H1 (cell line): Measurements from ENCODE around the gene NCAM1. TPM values are rescaled to one million over a fixed set of nuclear protein-coding genes. Genes with fewer than 3 reads are reported as not detected.

Source experiments
- CTCF ChIA-PET: fragments of 300-600 bp; sonication (Branson Sonifier 250); formaldehyde crosslinking; loops from one replicate; lab custom pipeline; 2021; ENCODE audit not compliant: partially characterized antibody; lab: Charles Lee
- POLR2A ChIA-PET: fragments of 300-600 bp; sonication (Branson Sonifier 250); formaldehyde crosslinking; loops from one replicate; lab custom pipeline; 2021; ENCODE audit warnings: inconsistent platforms; ENCODE audit not compliant: partially characterized antibody; lab: Charles Lee
- DNase-seq, 2 experiments: peaks; one replicate each; pipeline versions ENCODE4 v3.0.0 to v3.0.0-alpha.2; 2010 to 2022; ENCODE audit warnings: low spot score in 2 of 2, low read depth in 1 of 2, mixed read lengths in 1 of 2
- FAIRE-seq: peaks from 2 replicates; lab custom pipeline; 2011; peaks lifted over from hg19 to GRCh38; lab: Jason Lieb, UNC
- H2AFZ ChIP-seq: 2 replicates; pipeline ENCODE4 v1.8.1; 2012; ENCODE audit warnings: low read length, inconsistent platforms
- H2AK5ac ChIP-seq: 2 replicates; pipeline ENCODE4 v1.6.1; 2013; ENCODE audit warnings: low read depth, low read length
- H2BK120ac ChIP-seq: replicated peaks from 2 replicates; pipeline ENCODE3; 2013; ENCODE audit warnings: low read depth, low read length, inconsistent platforms
- H2BK12ac ChIP-seq: 2 replicates; pipeline ENCODE4 v1.6.1; 2013; ENCODE audit warnings: low read depth, low read length
- H2BK15ac ChIP-seq: 2 replicates; pipeline ENCODE4 v1.6.1; 2013; ENCODE audit warnings: low read length
- H2BK20ac ChIP-seq: 2 replicates; pipeline ENCODE4 v1.6.1; 2013; ENCODE audit warnings: low read length
- H2BK5ac ChIP-seq: 2 replicates; pipeline ENCODE4 v1.6.1; 2013; ENCODE audit warnings: low read depth, low read length
- H3K14ac ChIP-seq: 2 replicates; pipeline ENCODE4 v1.6.1; 2013; ENCODE audit warnings: inconsistent platforms; ENCODE audit not compliant: insufficient read length
- H3K18ac ChIP-seq: 2 replicates; pipeline ENCODE4 v1.6.1; 2013; ENCODE audit warnings: low read length; ENCODE audit errors: extremely low read depth
- H3K23ac ChIP-seq: 2 replicates; pipeline ENCODE4 v1.6.1; 2013; ENCODE audit warnings: inconsistent platforms; ENCODE audit not compliant: insufficient read length
- H3K23me2 ChIP-seq: 2 replicates; pipeline ENCODE4 v1.6.1; 2013; ENCODE audit warnings: low read depth, low read length
- H3K27ac ChIP-seq: 2 replicates; pipeline ENCODE4 v1.6.1; 2011; ENCODE audit warnings: low read depth, low read length, inconsistent platforms
- H3K27me3 ChIP-seq, 4 experiments: replicated peaks in 1 of 4; 1 replicate in 1 of 4; 2 replicates in 3 of 4; pipeline versions ENCODE4 v1.6.1 to v1.8.1; 2011 to 2013; ENCODE audit warnings: low read length in 3 of 4, mild to moderate bottlenecking in 3 of 4, inconsistent platforms in 2 of 4, mixed read lengths in 2 of 4, moderate library complexity in 1 of 4; ENCODE audit not compliant: control insufficient read depth in 3 of 4, insufficient read depth in 3 of 4; ENCODE audit errors: extremely low read depth in 1 of 4
- H3K36me3 ChIP-seq, 4 experiments: 2 replicates each; pipeline versions ENCODE4 v1.6.1 to v1.8.1; 2011 to 2013; ENCODE audit warnings: mild to moderate bottlenecking in 4 of 4, low read length in 3 of 4, moderate library complexity in 2 of 4, control low read depth in 1 of 4, inconsistent platforms in 1 of 4; ENCODE audit not compliant: insufficient read depth in 4 of 4, control insufficient read depth in 2 of 4
- H3K4ac ChIP-seq: replicated peaks from 2 replicates; pipeline ENCODE3; 2013; ENCODE audit warnings: low read length, low read depth, mixed read lengths, inconsistent platforms; ENCODE audit not compliant: insufficient read length
- H3K4me1 ChIP-seq, 4 experiments: replicated peaks in 1 of 4; 1 replicate in 1 of 4; 2 replicates in 3 of 4; pipeline versions ENCODE4 v1.6.1 to v1.8.1; 2011 to 2013; ENCODE audit warnings: low read length in 3 of 4, inconsistent platforms in 2 of 4, mixed read lengths in 1 of 4; ENCODE audit not compliant: insufficient read depth in 4 of 4, control insufficient read depth in 3 of 4
- H3K4me2 ChIP-seq, 2 experiments: 2 replicates each; pipeline versions ENCODE4 v1.6.1 to v1.8.1; 2011 to 2013; ENCODE audit warnings: low read depth in 2 of 2, low read length in 2 of 2, control low read depth in 1 of 2, inconsistent platforms in 1 of 2, mild to moderate bottlenecking in 1 of 2; ENCODE audit not compliant: insufficient read depth in 1 of 2
- H3K4me3 ChIP-seq, 4 experiments: fragments of 200-600, 300-600 bp in 1 of 4; sonication (generic), shearing (Covaris generic), sonication (Bioruptor Twin) in 1 of 4; 2 replicates each; pipeline versions ENCODE4 v1.5.1 to v1.8.1; 2011 to 2016; ENCODE audit warnings: low read length in 4 of 4, low read depth in 3 of 4, control low read depth in 2 of 4, inconsistent platforms in 2 of 4, mild to moderate bottlenecking in 2 of 4, mixed read lengths in 1 of 4, moderate library complexity in 1 of 4; ENCODE audit not compliant: insufficient read depth in 2 of 4; ENCODE audit errors: extremely low read depth in 1 of 4
- H3K56ac ChIP-seq: replicated peaks from 2 replicates; pipeline ENCODE3; 2013; ENCODE audit warnings: low read depth, mild to moderate bottlenecking, mixed read lengths, low read length, inconsistent platforms; ENCODE audit not compliant: insufficient read length
- H3K79me1 ChIP-seq: 2 replicates; pipeline ENCODE4 v1.6.1; 2013; ENCODE audit warnings: low read depth, low read length, control low read depth
- H3K79me2 ChIP-seq, 2 experiments: 2 replicates each; pipeline versions ENCODE4 v1.6.1 to v1.8.1; 2012 to 2013; ENCODE audit warnings: low read length in 2 of 2, mild to moderate bottlenecking in 2 of 2, inconsistent platforms in 1 of 2; ENCODE audit not compliant: insufficient read depth in 2 of 2, control insufficient read depth in 1 of 2
- H3K9ac ChIP-seq, 4 experiments: replicated peaks in 1 of 4; 1 replicate in 1 of 4; 2 replicates in 3 of 4; pipeline versions ENCODE4 v1.6.1 to v1.8.1; 2011 to 2013; ENCODE audit warnings: low read depth in 3 of 4, low read length in 3 of 4, control low read depth in 2 of 4, mild to moderate bottlenecking in 2 of 4, moderate library complexity in 2 of 4, inconsistent platforms in 1 of 4; ENCODE audit errors: extremely low read depth in 1 of 4
- H3K9me3 ChIP-seq, 2 experiments: 2 replicates each; pipeline versions ENCODE4 v1.6.1 to v1.8.1; 2012 to 2013; ENCODE audit warnings: mild to moderate bottlenecking in 2 of 2, moderate library complexity in 2 of 2, control low read depth in 1 of 2, inconsistent platforms in 1 of 2, low read depth in 1 of 2, low read length in 1 of 2, mixed read lengths in 1 of 2; ENCODE audit not compliant: insufficient read depth in 2 of 2
- H4K20me1 ChIP-seq, 2 experiments: replicated peaks in 1 of 2; 2 replicates each; pipeline versions ENCODE3 to v1.8.1; 2011 to 2013; ENCODE audit warnings: inconsistent platforms in 2 of 2, low read length in 2 of 2, mild to moderate bottlenecking in 1 of 2; ENCODE audit not compliant: insufficient read depth in 2 of 2, control insufficient read depth in 1 of 2
- H4K5ac ChIP-seq: 2 replicates; pipeline ENCODE4 v1.6.1; 2013; ENCODE audit warnings: low read length, low read depth, mixed read lengths, inconsistent platforms; ENCODE audit not compliant: insufficient read length
- H4K8ac ChIP-seq: 2 replicates; pipeline ENCODE4 v1.8.0; 2013; ENCODE audit warnings: mild to moderate bottlenecking, moderate library complexity, low read length, inconsistent platforms; ENCODE audit not compliant: insufficient read depth; ENCODE audit errors: extremely low read depth
- H4K91ac ChIP-seq: replicated peaks from 2 replicates; pipeline ENCODE3; 2013; ENCODE audit warnings: low read length, mixed read lengths, inconsistent platforms; ENCODE audit not compliant: insufficient read length
- KDM4A ChIP-seq: IDR thresholded peaks from one replicate; pipeline ENCODE4 v1.7.1; 2012; ENCODE audit warnings: low read depth, mild to moderate bottlenecking, moderate library complexity, low read length, inconsistent platforms; ENCODE audit not compliant: severe bottlenecking
- YY1 ChIP-seq: IDR thresholded peaks from 2 replicates; pipeline ENCODE4 v1.6.1; 2011; ENCODE audit warnings: low read depth, mild to moderate bottlenecking, low read length
- WGBS, 2 experiments: shearing (Covaris generic) in 1 of 2; methylation state at CpG; one replicate each; pipeline versions ENCODE4 v1.1.6 to v1.1.7; 2013 to 2015; ENCODE audit warnings: low lambda C conversion rate in 2 of 2, mixed read lengths in 2 of 2, inconsistent platforms in 1 of 2, low coverage in 1 of 2, missing lambda C conversion rate in 1 of 2; ENCODE audit not compliant: insufficient replicate concordance in 2 of 2, insufficient coverage in 1 of 2, insufficient read length in 1 of 2; ENCODE audit errors: extremely low coverage in 1 of 2, missing lambda C conversion rate in 1 of 2; 5-methylcytosine and 5-hydroxymethylcytosine counted together
- polyA plus RNA-seq, 7 experiments: library from polyadenylated mRNA; depleted of rRNA in 3 of 7; stranded (reverse) in 5 of 7; unstranded in 2 of 7; fragments of >200 nt in 5 of 7; fragments of 200-250 nt in 2 of 7; gene quantifications; 1 replicate in 5 of 7; 2 replicates in 1 of 7; 4 replicates in 1 of 7; pipeline versions ENCODE4 v1.2.1 to v1.2.3, GENCODE V29; 2011 to 2013; ENCODE audit warnings: missing spikeins in 2 of 7, mixed read lengths in 2 of 7
- total RNA-seq: library from RNA; stranded (reverse); fragmentation: NEBNext Ultra II Directional; extraction: Animal tissue kit (Norgen Biotek cat#: 25700); gene quantifications from 2 replicates; pipeline ENCODE4 v1.2.1, GENCODE V29; 2021

Gene NCAM1
- total and polyA plus RNA-seq, 2 of the 8 experiments (the other 6 are each of a cell fraction or from before 2014, with no cell fraction given) = 3.1 to 4.3 TPM

DNA sequence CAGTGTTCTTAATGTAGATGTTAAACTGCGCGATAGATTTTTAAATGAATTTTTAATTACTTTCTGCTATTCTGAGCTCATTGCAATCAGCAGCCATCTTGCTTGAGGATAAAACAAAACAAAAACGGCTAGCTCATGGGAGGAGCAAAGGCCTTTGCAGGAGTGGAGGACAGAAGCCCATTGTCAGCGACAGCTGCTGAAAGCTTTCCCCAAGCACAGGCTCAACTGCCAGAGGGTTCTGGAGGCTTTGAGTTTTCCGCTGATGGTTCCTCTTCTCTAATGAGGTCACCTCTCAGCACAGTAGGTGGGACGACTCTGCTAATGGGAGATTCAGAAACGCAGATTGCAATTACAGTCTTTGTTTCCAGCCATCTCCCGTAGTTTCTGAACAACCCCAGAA lies 186.0 kb downstream of the NCAM1 start:
- DNase-seq (peak in 1 of 2 experiments; percentile 5), FAIRE-seq (no peak)
- no peaks in the 10 kb centered on the region for H3K79me1 ChIP-seq
- CTCF ChIA-PET = interaction anchor here (0.6 to 1.6 kb wide), 7 partner anchors 9 to 793 kb away, joined by 3 to 5 read pairs (median 3); no protein-coding TSS in a partner anchor
- H3K27ac ChIP-seq = no peak overlapping the region
- H2BK120ac ChIP-seq = no peak overlapping the region
- WGBS, 2 experiments = 88% methylated on average over 8 of the region's 8 CpGs; no CpG with 5 or more reads in 1 of the 2 experiments
- no peak overlapping the region for H4K91ac ChIP-seq
- no peak overlapping the region for H2BK15ac ChIP-seq
- H3K18ac ChIP-seq = no peak overlapping the region
- H2AK5ac ChIP-seq = no peak overlapping the region
- H3K23me2 ChIP-seq = no peaks in the 10 kb centered on the region
- H2BK20ac ChIP-seq = no peak overlapping the region
- no peaks in the 10 kb centered on the region for H3K27me3 ChIP-seq
- no peak overlapping the region for H3K23ac ChIP-seq
- no peak for TF ChIP-seq KDM4A
- TF ChIP-seq YY1 = 0 out of 2 replicates have a peak, but pooled peaks have one; percentile 25
- H4K5ac ChIP-seq = no peak overlapping the region
- no peaks in the 10 kb centered on the region for H3K36me3 ChIP-seq
- H2AFZ ChIP-seq = 0 out of 2 replicates have a peak overlapping the region, but pooled peaks have one; percentile 58
- H3K4ac ChIP-seq = no peak overlapping the region
- H2BK12ac ChIP-seq = no peak overlapping the region
- POLR2A ChIA-PET = no interaction called here
- H3K4me3 ChIP-seq = no peak overlapping the region
- H4K20me1 ChIP-seq = no peaks in the 10 kb centered on the region
- no peak overlapping the region for H3K4me2 ChIP-seq
- no peaks in the 10 kb centered on the region for H3K9me3 ChIP-seq
- H3K4me1 ChIP-seq = no peaks in the 10 kb centered on the region
- H4K8ac ChIP-seq = no peak overlapping the region
- H3K14ac ChIP-seq = no peak overlapping the region
- H3K79me2 ChIP-seq = no peaks in the 10 kb centered on the region
- H2BK5ac ChIP-seq = no peak overlapping the region
- no peak overlapping the region for H3K9ac ChIP-seq
- no peak overlapping the region for H3K56ac ChIP-seq
